ENCODE measurements around the gene TFF1. TPM values are rescaled to one million over a fixed set of nuclear protein-coding genes. Genes with fewer than 3 reads are reported as not detected.

The TFF1 gene
- total RNA-seq, 4 donors from 2014 or later = not detected

- TF ChIP-seq CTCF (IDR thresholded peaks at IDR 0.05) = no peak
- no peak for DNase-seq (ENCODE audit: low spot score)
- ATAC-seq (ENCODE audit: low FRiP score) = no peak
Measured at GRCh38 chr21:42362700-42363099, 3.6 kb downstream of the TFF1 start.

- TF ChIP-seq CTCF (IDR thresholded peaks at IDR 0.05) = no peak
- DNase-seq (ENCODE audit: low spot score) = no peak
- no peak for ATAC-seq (ENCODE audit: low FRiP score)
Measured at GRCh38 chr21:42362198-42362597, 4.1 kb downstream of the TFF1 start.

- no peak for TF ChIP-seq CTCF (IDR thresholded peaks at IDR 0.05)
- ATAC-seq (ENCODE audit: low FRiP score) (no peak), DNase-seq (ENCODE audit: low spot score) (no peak)
Measured at GRCh38 chr21:42361286-42361685, 5.0 kb downstream of the TFF1 start.

GRCh38 chr21:42360317-42360716 is 6.0 kb downstream of the TFF1 start:
- TF ChIP-seq CTCF (IDR thresholded peaks at IDR 0.05) = no peak
- DNase-seq (ENCODE audit: low spot score) (no peak), ATAC-seq (ENCODE audit: low FRiP score) (no peak)

- no peak for DNase-seq (ENCODE audit: low spot score)
- no peak for ATAC-seq (ENCODE audit: low FRiP score)
- no peak for TF ChIP-seq CTCF (IDR thresholded peaks at IDR 0.05)
Measured at GRCh38 chr21:42358937-42359336, 7.4 kb downstream of the TFF1 start.

GRCh38 chr21:42358261-42358660 is 8.1 kb downstream of the TFF1 start:
- no peak for DNase-seq (ENCODE audit: low spot score)
- TF ChIP-seq CTCF (IDR thresholded peaks at IDR 0.05) = no peak
- no peak for ATAC-seq (ENCODE audit: low FRiP score)

- no peak for TF ChIP-seq CTCF (IDR thresholded peaks at IDR 0.05)
- DNase-seq (ENCODE audit: low spot score) (no peak), ATAC-seq (ENCODE audit: low FRiP score) (no peak)
Measured at GRCh38 chr21:42357307-42357706, 9.0 kb downstream of the TFF1 start.
